Activated CD8-positive, alpha-beta memory T cell treated with anti-CD3 and anti-CD28 coated beads, Interleukin-2, amount 50 U/mL, for 24 hours (primary cell): ENCODE results near the gene PROC.

ENCODE experiments used
- DNase-seq: peaks from one replicate; pipeline ENCODE4 v3.0.0-alpha.2; 2020; ENCODE audit errors: extremely low read depth

Gene PROC

DNA sequence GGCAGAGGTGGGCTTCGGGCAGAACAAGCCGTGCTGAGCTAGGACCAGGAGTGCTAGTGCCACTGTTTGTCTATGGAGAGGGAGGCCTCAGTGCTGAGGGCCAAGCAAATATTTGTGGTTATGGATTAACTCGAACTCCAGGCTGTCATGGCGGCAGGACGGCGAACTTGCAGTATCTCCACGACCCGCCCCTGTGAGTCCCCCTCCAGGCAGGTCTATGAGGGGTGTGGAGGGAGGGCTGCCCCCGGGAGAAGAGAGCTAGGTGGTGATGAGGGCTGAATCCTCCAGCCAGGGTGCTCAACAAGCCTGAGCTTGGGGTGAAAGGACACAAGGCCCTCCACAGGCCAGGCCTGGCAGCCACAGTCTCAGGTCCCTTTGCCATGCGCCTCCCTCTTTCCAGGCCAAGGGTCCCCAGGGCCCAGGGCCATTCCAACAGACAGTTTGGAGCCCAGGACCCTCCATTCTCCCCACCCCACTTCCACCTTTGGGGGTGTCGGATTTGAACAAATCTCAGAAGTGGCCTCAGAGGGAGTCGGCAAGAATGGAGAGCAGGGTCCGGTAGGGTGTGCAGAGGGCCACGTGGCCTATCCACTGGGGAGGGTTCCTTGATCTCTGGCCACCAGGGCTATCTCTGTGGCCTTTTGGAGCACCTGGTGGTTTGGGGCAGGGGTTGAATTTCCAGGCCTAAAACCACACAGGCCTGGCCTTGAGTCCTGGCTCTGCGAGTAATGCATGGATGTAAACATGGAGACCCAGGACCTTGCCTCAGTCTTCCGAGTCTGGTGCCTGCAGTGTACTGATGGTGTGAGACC, at the start of gene PROC:
Gene PROC, plus strand, starts transcription at position 128 of the 812 bp plus-strand sequence. CDS start 1,516 bp downstream, outside the sequence.
- DNase-seq = no peak

DNA sequence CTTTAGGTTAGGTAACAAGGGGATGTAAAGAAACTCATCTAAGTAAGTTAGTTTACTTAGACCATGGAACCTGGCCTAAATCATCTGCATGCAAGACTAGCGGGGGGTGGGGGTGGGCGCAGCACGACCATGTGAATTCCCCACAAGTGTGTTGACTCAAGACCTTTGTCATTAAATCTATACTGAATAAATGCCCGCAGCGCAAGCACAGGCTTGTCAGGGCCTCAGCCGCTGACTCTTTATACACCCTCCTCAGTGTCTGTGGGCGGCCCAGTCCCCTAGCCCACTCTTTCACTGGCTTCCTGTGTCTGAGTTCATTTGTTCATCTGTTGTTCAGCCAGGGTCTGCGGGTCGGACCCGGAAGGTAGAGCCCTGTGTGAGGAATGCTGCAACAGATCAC, 48.2 kb upstream of the PROC start:
- no peak for DNase-seq

DNA sequence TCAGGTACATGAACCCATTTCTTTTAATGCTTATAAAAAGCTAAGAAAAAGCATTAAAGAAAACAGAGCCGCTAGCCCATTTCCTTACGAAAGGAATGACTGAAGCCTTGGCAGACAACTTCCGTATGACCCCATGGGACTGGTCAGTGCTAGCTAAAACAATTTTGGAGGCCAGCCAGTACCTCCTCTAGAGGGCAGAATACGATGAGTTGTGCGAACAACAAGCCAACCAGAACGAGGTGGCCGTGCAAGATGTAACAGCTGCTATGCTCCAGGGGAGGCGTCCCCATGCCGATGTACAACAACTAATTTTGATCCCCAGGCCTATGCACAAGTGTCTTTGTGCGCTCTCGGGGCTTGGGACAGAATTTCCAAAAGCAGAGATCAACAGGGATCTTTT, 47.2 kb upstream of the PROC start:
- no peak for DNase-seq

DNA sequence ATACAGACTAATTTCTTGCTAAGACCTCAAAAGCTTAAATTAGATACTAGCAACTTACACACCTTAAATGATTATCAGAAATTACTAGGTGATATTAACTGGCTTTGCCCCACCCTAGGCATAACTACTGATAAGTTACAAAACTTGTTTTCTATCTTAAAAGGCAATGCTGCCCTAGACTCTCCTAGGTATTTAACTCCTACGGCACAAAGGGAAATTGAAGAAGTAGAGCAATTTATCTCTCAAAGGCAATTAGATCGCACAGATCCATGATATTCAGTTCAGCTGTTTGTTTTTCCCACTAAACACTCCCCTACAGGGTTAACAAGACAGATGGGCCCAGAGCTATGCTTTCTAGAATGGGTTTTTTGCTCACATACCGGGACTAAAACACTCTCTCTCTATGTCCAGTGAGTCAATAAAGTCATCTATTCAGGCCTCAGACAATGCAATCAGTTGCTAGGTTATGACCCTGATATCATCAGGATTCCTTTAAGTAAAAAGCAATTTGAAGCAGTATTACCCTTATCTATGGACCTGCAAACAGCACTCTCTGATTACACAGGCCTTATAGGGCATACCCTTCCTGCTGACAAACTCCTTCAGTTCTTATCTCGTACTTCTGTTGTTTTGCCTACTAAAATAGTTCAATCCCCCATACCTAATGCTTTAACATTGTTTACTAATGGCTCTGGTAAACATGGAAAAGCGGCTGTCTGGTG, 44.7 kb upstream of the PROC start:
- DNase-seq = no peak

DNA sequence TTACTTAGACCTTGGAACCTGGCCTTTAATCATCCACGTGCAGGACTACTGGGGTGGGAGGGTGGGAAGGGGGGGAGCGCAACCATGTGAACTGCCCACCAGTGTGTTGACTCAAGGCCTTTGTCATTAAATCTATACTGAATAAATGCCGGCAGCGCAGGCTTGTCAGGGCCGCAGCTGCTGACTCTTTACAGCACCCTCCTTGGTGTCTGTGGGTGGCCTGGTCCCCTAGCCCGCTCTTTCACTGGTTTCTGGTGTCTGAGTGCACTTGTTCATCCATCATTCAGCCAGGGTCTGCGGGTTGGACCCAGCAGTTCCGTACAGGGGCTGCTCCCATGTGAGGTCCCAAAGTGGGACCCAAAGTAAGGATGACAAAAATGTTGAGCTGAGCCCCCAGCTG, 42.0 kb upstream of the PROC start:
- no peak for DNase-seq

DNA sequence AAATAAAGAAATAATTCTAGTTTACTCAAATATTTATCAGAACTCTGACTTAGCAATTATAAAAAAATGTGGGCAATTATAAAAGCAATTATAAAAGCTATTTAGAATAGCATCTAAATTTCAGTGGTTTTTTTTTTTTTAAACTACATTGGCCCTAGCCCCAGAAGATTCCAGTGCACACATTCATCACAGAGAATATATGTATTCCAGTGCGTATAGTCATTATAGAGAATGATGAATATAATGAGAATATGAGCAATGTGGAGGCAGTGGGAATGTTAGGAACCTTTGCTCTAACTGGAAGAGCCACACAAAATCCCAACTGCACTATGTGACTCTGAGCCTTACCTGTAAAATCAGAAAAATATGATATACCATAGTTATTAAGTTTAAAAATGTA, 41.0 kb upstream of the PROC start:
- no peak for DNase-seq

DNA sequence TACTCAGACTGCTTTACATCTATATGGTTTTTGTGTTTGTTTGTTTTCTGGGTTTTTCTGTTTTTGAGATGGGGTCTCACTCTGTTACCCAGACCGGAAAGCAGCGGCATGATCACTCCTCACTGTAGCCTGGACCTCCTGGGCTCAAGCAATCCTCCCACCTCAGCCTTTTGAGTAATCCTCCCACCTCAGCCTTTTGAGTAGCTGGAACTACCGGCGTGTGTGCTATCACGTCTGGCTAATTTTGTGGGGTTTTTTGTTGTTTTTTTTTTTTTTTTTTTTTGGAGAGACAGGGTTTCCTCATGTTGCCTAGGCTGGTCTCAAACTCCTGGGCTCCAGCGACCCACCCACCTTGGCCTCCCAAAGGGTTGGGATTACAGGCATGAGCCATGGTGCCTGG, 39.5 kb upstream of the PROC start:
- DNase-seq = no peak

DNA sequence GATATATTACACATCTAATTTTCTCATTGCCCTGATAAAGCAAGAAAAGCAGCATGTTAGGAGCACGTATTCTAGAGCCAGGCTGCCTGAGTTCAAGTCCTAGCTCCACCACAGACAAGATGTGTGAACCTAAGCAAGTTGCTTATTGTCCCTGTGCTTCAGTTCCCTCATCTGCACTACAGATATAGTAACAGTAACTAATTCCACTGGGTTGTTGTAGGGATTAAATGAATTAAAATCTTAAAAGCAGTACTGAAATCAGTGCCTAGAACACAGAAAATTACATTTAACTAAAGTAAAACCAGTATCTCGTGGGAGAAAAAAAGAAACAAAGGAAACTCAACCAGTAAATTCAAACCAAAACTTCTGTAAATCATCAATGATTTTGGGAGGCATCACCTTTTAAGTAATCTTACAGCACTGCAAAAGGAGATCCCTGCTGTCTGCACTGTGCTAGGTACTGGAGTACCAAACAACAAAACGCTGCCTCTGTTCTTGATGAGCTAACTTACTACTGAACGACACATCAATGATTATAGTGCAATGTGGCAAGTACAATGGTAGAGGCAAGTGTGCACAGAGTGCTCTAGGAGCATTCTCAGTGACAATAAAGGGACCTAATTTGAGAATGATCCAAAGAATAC, 38.4 kb upstream of the PROC start:
- no peak for DNase-seq

DNA sequence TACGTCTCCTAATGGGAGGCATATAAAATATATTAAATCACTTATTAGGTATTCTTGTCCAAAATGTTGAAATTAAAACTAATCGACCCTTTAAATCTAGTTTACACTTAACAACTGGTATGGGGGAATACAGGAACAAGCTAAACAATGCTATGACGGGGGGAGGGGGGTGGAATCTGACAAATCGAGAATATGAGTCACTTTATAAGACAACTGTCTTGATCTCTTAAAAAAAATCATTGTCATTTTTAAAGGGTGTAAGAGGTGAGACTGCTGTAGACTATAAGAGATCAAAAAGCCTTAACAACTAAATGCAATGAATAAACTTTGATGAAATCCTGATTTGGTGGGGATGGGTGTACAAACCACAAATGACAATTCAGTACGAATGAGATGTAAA, 36.5 kb upstream of the PROC start:
- DNase-seq = no peak

DNA sequence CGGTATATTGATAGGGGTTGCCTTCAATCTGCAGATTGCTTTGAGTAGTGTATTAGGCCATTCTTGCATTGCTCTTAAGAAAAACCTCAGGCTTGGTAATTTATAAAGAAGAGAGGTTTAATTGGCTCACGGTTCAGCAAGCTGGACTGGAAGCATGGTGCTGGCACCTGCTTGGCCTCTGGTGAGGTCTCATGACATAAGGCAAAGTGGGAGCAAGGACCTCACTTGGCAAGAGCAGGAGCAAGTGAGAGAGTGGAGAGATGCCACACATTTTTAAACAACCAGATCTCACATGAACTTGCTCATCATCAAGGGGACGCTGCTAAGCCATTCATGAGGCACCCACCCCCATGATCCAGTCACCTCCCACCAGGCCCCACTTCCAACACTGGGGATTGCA, 35.4 kb upstream of the PROC start:
- no peak for DNase-seq

DNA sequence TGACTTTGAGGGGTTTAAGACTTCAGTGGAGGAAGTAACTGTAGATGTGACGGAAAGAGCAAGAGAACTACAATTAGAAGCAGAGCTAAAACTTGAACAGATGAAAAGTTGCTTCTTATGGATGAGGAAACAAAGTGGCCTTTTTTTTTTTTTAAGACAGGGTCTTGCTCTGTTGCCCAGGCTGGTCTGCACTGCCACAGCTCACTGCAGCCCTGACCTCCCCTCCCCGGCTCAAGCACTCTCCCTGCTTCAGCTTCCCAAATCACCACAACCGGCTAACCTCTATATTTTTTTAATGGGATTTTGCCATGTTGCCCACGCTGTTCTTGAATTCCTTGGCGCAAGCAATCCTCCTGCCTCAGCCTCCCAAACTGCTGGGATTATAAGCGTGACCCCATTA, 33.7 kb upstream of the PROC start:
- no peak for DNase-seq

DNA sequence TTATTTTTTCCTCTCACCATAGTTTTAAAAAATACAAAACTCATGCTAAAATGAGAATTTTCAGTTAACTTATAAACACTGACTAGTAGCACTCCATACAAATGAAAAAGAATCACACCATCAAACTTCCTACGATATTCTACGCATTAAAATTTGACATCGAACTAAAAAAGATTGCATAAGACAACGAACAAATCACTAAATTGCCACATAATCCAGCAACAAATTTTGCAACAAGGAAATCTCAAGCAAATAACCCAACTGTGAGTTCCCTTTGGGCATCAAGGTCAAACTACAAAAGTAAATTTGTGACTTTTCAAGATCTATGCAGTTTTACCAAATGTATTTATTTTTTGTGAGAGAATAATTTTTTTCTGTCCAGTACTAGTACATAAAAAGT, 32.0 kb upstream of the PROC start:
- no peak for DNase-seq

DNA sequence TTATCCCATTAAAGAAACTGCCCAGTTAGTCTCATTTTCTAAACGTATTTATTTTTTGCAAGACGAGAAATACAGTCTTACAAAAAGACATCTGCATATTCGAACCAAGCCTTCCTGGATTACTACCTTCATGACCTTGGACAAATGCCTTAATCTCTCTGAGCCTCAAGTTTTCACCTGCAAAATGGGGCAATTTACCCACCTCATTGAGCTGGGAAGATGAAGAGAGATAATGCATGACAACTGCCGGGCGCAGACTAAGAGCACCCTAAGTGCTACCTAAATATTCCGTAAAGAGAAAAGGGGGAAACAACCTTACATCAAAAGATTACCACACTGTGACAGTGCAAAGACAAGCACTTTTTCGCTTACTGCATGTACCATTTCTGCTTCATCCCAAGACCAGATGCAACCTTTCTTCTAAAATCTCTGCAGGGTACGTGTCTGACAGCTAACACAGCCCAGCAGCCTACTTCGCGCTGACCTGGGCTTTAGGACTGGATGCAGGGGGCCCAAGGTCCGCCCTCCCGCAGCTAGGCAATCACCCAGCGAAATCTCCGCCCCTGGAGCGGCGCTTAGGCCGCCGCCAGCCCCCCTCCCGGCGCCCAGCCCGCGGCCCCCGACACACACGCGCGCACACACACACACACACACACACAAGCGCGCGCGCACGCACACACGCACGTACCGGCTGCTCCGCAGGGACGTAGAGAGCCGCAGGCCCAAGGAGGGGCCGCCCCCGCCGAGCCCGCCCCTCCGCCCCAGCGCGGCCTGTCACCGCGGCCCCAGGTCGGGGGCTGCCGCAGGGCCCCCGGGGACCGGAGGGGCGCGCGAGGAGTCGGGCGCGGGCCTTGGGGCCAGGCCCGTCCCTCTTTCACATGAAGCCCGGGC, 31.2 kb upstream of the PROC start:
- peak; percentile 53 for DNase-seq

DNA sequence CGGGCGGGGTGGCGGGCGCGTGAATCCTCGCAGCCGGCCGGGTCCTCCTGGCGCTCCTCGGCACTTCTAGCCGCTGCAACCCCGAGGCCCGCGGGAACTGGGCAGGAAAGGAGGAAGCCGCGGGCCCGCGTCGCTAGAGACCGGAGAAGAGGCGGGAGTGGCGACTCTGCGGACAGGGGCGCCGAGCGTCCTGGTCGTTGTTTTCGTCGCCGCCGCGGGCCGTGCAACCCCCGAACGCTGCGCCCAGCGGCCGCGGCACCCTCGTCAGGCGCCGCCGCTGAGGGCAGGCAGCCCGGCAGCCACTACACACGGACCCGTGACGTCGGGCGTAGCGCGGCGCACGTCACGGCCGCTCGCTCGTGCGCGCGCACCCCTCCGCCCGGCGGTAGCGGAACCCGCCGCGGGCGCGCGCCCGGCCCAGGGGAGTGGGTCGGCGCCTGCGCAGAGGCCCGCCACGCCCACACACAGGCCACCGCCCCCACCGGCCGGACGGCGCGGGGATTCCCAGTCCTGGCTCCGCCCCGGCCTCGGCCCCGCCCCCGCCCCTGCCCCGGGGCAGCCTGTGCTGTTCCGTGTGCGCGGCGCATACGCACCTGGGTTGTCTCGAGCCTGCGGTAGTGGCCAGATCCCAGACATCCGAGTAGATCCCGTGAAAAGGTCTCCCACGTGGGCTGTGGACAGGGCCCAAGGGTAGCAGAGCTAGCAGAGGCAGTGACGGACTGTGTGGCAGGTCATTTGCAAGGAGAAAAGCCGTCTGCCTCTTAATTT, 30.4 kb upstream of the PROC start, which contains the start of gene MAP3K2:
Gene MAP3K2, minus strand, starts transcription at position 321 of the 768 bp plus-strand sequence. CDS start 44,846 bp downstream, outside the sequence.
- peak; percentile 74 for DNase-seq

DNA sequence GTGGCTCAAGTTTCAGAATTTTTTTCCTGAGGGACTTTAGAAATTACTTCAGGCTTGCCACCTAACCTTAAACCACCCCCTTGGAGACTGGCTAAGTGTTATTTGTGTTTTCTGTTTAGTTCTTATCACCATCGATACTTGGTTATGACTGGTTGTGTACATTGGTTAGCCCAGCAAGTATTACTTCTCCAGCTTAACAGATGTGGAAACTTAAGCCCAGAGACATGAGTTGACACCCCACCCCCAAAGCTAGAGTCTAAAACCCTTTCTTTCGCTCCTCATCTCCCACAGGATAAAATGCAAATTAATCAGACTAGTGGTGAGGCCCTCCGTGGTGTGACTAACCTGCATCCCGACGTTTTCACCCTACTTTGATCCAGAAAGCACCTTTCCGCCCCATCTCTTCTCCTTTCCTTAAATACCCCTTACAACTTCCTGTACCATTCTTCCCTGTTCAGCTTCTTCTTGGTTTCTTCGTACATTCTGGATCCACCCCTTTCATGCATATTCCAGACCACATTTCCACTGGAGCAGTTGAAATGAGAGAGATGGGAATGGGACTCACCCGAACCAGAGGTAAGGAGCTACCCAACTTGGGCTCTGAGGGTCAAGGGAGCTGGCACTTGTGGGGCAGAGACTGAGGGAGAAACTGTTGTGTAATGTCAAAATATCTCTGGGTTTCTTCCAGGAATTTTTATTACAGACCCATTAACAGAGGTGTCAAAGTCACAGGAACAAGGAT, 29.6 kb upstream of the PROC start:
- DNase-seq = no peak

DNA sequence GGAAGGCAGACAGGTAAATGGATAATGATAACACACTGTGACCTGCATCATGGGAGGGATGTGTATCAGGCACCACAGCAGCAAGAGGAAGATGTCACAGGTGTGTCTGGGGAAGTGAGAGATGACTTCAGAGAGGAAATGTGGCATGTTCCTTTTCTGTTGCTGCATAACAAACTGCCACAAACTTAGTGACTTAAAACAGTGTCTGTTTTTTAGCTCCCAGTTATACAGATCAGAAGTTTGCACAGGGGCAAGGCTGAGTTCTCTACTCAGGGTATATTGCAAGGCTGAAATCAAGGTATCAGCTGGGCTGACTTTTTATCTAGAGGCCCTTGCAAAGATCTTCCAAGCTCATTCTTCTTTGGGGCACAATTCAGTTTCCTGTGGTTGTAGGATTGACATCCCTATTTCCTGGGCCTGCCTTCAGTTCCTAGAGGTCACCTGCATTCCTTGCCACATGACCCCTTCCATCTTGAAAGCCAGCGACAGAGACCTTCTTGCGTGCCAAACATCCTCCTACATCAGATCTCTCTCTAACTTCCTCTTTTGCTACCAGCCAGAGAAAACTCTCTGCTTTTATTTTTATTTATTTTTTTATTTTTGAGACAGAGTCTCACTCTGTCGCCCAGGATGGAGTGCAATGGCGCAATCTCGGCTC, 28.3 kb upstream of the PROC start:
- DNase-seq = no peak

DNA sequence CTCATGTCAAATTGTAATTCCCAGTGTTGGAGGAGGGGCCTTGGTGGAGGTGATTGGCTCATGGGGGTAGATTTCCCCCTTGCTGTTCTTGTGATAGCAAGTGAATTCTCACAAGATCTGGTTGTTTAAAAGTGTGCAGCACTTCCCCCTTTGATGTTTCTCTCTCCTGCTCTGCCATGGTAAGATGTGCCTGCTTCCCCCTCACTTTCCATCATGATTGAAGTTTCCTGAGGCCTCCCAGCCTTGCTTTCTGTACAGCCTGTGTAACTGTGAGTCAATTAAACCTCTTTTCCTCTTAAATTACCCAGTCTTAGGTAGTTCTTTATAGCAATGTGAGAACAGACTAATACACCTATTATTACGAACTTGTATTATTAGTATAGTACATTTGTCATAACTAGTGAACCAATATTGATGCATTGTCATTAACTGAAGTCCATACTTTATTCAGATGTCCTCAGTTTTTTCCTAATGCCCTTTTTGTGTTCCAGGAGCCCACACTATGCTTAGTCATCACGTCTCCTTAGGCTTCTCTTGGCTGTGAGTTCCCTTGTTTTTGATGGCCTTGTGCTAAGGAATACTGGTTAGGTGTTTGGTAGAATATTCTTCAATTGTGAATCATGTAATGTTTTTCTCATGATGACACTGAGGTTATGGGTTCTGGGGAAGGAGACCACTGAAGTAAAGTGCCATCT, 25.9 kb upstream of the PROC start:
- no peak for DNase-seq

DNA sequence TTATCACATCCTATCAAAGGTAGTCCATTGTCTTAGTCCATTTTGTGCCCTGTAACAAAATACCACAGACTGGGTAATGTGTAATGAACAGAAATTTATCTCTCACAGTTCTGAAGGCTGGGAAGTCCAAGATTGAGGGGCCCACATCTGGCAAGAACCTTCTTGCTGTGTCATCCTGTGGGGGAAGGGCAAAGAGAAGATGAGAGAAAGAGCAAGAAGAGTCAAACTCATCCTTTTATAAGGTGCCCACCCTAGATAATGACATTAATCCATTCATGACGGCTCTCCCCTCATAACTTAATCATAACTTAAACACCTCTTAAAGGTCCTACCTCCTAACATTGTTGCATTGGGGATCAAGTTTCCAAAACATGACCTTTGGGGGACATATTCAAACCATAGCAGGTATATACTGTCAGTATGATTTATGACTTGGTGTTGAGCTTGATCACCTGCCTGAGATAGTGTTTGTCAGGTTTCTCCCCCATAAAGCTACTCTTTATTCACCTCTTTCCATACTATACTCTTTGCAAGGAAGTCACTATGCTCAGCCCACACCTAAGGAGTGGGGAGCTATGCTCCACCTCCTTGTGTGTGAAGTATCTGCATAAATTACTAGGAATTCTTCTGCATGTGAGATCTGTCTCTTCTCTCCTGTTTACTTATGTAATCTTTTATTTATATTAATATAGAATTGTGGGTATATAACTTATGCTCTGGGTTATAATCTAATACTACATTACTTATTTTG, 25.2 kb upstream of the PROC start:
- no peak for DNase-seq
